Adipose tissue (tissue), 3 donors: ENCODE data around the gene ATXN2L. TPM values are rescaled to one million over a fixed set of nuclear protein-coding genes. Genes with fewer than 3 reads are reported as not detected.
"Not testable (repeated sequence)": the region's sequence is repeated elsewhere in the genome, so short reads cannot be mapped to it uniquely, and the experiment has no call there.

Experiments
- H3K27ac ChIP-seq: one replicate; pipeline ENCODE4 v1.5.1; 2013; ENCODE audit warnings: low read depth, low read length
- WGBS, 3 donors: extraction: QIAGEN DNeasy Blood & Tissue Kit; methylation state at CpG; one replicate each; pipeline ENCODE4 v1.1.7; 2013; 5-methylcytosine and 5-hydroxymethylcytosine counted together
- polyA plus RNA-seq, 3 donors: library from polyadenylated mRNA; stranded (reverse); fragments of 200-250 nt; gene quantifications; one replicate each; pipeline ENCODE4 v1.2.3, GENCODE V29; 2013
- donor health status: healthy with polysubstance abuse.
- donor health status: Bipolar disorder and iron deficiency.
- donor health status: healthy.

The ATXN2L gene
- polyA plus RNA-seq, 3 donors = 37.1 to 61.4 (median 53.0) TPM

DNA sequence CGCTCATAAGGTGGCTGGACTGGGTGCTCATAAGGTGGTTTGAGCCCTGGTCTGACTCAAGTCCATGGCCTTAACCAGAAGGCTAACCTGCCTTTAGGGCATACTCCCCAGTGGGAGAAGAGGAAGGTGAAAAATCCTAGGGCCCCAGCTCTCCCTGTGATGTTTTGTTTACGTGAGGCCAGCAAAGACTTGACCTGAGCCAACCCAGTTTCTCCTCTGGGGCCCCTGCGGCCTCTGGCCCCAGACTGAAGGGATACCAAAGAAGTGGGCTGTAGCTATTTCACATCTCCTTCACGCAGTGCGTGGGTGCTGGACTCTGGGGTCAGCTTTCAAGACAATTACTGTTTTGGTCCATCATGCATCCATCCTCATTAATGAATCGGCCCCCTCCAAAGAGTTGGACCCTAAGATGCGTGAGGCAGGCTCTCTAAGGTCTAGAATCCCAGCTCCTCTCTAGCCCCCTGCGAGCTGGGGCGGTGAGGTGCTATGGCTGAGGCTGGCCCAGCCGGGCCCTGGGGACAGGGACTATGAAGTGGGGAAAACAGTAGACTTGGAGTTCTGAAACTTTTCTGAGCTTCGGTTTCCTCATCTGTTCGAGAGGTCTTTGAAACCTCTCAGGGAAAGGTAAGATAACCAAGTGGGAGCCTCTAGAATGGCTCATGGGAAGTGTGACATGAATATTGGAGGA lies 42.3 kb downstream of the ATXN2L start:
- no peak overlapping the region for H3K27ac ChIP-seq
- WGBS, 3 donors = 84 to 91% (median 89%) methylated on average over 12 of the region's 12 CpGs

DNA sequence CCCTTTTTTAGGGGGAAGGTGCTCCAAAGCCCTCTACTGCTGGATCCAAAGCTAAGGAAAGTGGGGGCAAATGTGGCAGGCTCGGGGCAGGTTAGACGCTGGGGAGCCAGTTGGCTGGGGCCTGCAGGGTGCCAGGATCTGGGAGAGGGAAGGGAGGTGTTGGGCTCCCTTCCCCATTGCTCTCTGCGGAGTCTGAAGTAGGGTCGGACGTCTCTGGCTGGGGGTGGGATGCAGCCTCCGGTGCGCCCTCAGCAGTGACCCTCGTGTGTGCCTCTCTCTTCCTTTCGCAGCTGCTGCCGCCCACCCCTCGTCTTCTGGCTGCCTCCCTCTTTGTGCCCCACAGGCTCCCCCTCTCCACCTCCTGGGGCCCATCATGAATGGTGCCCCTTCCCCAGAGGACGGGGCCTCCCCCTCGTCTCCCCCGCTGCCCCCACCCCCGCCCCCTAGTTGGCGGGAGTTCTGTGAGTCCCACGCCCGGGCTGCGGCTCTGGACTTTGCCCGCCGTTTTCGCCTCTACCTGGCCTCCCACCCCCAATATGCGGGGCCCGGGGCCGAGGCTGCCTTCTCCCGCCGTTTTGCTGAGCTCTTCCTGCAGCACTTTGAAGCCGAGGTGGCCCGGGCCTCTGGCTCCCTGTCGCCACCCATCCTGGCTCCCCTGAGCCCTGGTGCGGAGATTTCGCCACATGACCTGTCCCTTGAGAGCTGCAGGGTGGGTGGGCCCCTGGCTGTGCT lies 43.1 kb downstream of the ATXN2L start:
- 66 to 78% (median 76%) methylated on average over 29 to 32 of the region's 32 CpGs for WGBS, 3 donors
- no peak overlapping the region for H3K27ac ChIP-seq

DNA sequence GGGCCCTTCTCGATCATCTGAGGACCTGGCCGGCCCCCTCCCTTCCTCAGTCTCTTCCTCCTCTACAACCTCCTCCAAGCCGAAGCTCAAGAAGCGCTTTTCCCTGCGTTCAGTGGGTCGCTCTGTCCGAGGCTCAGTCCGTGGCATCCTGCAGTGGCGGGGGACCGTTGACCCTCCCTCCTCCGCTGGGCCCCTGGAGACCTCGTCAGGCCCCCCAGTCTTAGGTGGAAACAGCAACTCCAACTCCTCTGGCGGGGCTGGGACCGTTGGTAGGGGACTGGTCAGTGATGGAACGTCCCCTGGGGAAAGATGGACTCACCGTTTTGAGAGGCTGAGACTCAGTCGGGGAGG lies 43.6 kb downstream of the ATXN2L start:
- no peak overlapping the region for H3K27ac ChIP-seq
- 78 to 82% (median 80%) methylated on average over 17 of the region's 17 CpGs for WGBS, 3 donors

DNA sequence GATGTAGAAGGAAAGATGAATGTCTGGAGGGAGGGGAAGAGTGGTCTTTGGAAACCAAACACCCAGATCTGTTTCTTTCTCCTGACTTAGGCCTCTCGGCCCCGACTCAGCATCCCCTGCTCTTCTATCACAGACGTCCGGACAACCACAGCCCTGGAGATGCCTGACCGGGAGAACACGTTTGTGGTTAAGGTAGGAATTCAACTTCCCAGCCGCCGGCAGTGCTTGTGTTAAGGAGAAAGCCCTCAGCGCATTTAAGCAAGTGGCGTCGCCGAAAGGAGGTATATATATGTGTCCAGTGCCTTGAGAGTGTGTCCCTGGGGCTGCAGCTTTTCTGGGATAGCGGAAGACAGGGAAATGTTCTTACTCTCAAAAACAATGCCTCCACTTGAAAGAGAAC lies 44.4 kb downstream of the ATXN2L start:
- no peak overlapping the region for H3K27ac ChIP-seq
- WGBS, 3 donors = 89 to 91% (median 91%) methylated on average over 13 of the region's 13 CpGs

DNA sequence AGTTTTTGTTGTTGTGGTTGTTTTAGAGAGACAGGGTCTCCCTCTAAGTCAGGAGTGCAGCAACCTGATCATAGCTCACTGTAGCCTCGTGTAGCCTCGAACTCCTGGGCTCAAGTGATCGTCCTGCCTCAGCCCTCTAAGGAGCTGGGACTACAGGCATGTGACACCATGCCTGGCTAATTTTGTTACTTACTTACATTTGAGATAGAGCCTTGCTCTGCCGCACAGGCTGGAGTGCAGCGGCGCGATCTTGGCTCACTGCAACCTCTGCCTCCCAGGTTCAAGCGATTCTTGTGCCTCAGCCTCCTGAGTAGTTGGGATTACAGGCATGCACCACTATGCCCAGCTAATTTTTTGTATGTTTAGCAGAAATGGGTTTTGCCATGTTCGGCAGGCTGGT lies 44.8 kb downstream of the ATXN2L start:
- not testable (repeated sequence) for H3K27ac ChIP-seq
- WGBS, 3 donors = 91 to 93% (median 91%) methylated on average over 9 of the region's 9 CpGs

DNA sequence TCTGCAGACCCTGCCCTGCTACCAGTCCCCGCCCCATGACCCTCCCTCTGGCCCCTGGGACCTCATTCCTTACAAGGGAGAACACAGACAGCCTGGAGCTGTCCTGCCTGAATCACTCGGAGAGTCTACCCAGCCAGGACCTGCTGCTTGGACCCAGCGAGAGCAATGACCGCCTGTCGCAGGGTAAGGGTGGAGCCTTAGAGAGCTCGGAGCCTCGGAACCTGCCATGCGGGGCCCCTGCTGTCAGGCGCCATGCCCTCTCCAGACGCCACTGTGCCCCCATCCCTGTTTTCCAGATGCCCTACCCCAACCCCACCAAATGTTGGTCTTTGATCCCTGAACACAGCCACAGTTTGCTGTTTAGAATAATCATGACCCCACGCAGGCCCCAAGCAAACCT lies 46.4 kb downstream of the ATXN2L start:
- H3K27ac ChIP-seq = no peak overlapping the region
- 92 to 97% (median 95%) methylated on average over 11 of the region's 11 CpGs for WGBS, 3 donors

DNA sequence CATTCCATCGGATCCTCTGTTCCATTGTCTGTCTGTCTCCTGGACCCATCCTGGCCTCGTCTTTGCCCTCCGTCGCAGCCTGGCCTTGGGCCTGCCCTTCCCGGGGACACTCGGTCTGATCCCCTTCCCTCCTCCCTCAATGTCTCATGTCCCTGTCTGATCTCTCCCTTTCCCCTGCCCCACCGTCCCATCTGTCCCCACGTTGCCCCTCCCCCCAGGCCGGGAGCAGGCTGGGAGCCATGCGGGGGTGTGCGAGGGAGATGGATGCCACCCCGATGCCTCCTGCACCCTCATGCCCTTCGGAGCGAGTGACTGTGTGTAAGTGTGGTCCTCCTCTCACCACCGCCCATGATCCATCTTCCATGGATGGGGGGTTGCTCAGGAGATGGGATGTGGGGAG lies 50.2 kb downstream of the ATXN2L start:
- 84 to 90% (median 89%) methylated on average over 15 of the region's 15 CpGs for WGBS, 3 donors
- no peak overlapping the region for H3K27ac ChIP-seq

DNA sequence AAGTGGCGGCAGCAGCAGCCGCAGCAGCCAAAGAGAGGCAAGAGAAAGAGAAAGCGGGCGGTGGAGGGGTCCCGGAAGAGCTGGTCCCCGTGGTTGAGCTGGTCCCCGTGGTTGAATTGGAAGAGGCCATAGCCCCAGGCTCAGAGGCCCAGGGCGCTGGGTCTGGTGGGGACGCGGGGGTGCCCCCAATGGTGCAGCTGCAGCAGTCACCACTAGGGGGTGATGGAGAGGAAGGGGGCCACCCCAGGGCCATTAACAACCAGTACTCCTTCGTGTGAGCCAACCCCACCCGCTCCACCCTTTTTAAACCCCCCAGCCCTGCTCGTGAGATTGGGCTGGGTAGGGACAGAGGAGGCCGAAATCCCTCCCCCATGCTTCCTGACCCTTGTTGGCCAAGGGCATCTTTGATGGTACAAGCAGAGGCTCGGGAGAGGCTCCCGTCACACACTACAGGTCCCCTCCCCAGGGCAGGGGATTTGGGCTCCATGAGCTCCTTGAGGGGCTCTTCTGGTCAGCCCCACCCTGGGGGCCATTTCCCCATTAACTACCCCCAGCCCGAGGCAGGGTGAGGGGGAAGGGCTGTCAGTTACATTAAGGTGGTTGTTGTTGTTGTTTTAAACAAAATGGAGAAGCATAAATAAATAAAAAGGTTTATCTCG lies 50.9 kb downstream of the ATXN2L start:
- WGBS, 3 donors = 84 to 86% (median 85%) methylated on average over 16 to 18 of the region's 18 CpGs
- H3K27ac ChIP-seq = no peak overlapping the region

DNA sequence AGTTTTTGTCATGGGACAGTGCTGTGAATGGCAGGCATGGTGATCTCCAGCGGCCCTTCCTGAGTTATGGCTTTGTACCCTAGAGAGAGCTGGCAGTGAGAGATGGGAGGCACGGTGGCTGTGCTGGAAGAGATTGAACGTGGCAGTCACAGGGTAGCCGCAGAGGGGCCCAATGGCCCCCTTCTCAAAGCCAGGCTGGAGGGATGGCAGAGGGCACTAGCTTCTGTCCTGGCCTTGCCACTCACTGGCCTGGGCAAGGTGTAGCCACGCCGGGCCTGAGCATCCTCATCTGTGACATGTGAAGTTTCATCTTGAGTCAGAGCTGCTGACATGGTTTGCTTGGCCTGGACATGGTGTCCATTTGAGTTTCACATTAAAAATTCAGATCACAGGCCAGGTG lies 51.6 kb downstream of the ATXN2L start:
- H3K27ac ChIP-seq = no peak overlapping the region
- 95 to 96% (median 95%) methylated on average over 6 of the region's 6 CpGs for WGBS, 3 donors

DNA sequence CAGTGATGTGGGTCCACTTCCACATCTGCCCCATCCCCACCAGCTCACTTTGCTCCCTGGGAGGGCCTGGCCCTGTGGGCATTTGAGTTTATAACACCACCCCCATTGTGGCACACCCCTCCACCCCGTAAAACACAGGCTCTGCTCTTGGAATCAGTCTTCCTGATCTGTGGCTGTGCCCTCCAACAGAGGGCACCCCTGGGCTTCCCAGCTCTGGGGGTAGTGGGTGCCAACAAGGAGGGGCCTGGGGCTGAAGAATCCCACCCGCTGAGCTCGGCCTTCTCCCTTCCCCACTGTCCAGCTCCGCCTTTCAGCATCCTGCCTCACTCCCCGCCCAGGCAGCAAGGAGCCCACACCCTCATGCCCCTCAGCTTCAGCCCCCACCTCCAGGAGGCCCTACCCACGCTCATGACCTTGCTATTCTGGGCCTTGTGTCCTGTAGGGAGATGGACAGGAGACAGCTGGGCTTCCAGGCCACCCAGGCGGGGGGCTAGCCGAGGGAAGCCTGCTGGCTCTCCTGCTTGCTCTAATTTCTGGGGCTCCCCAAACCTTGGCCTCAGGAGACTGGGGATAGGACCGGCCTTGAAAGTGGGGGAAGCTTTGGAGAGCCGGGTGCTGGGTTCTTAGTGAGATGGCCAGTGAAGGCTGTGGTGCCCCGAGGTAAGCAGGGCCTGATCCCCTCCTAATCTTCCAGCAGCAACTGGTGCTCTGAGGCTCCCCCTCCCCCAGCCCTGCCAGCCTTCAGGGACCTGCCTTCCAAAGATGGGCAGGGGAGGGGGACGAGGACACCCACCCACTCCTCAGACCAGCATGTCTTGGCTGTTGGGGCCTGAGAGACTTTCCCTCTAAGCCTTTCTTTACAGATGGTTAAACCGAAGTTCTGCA lies 52.6 kb downstream of the ATXN2L start:
- whole genome bisulfite sequencing, 3 donors = 64% methylated on average over 13 of the region's 13 CpGs
- H3K27ac ChIP-seq = no peak overlapping the region

DNA sequence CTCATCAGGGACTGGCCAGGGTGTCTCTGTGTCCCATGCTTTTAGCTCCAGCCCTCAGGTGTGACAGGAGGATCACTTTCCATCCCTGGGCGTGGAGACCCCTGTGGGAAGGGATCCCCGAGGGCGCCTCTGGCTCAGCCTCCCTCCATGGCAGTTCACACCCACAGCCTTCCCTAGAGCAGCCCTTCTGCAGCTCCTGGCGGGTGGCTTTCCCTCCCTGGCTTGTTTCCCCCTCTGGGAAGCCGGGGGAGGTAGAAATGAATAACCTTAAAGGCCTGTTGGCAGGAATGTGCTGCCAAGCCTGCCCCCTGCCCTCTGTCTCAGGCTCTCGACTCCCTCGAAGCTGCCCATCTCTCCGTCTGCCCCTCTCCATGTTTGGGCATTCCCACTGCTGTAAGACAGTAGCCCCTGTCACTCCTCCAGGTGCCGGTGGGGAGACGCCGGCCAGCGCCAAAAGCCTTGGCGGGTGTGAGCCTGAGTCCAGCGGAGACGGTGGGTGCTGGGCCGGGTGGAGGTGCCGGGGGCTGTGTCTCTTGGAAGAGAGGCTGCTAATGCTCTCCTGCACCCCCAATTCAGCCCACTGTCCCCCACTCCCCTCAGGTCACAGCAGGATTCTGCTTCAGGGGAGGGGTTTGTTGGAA lies 53.3 kb downstream of the ATXN2L start:
- 61 to 71% (median 67%) methylated on average over 17 of the region's 17 CpGs for WGBS, 3 donors
- H3K27ac ChIP-seq = no peak overlapping the region

DNA sequence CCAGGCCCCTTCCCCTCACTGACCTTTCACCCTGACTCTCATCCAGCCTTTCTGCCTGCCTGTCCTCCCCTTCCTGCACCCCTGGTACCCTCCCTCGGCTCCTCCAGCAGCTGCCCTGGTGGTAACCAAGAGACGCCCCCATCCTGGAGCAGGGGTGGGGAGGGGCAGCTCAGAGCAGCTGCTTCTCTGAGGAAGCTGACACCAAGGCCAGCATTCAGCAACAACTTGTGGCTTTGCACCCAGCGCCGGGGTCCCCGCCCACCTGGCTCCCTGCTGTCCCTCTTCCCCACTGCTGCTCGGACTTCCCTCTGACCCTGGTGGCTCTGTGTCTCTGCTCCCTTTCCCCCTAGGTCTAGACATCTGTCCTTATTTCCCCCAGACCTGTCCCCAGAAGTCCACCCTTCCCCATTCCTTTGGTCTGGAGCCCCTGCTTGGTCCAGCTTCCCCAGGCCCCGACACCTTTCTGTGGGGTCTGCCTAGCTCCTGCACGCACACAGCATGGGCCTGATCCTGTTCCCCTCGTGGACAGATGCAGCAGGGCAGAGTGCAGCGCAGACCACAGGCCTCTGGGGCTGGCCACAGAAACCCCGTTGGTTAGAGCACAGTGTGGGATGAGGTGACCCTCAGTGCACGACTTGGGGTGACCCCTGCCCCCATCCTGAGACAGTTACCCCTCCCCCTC lies 54.3 kb downstream of the ATXN2L start:
- no peak overlapping the region for H3K27ac ChIP-seq
- 49 to 53% (median 53%) methylated on average over 10 to 12 of the region's 12 CpGs for WGBS, 3 donors

DNA sequence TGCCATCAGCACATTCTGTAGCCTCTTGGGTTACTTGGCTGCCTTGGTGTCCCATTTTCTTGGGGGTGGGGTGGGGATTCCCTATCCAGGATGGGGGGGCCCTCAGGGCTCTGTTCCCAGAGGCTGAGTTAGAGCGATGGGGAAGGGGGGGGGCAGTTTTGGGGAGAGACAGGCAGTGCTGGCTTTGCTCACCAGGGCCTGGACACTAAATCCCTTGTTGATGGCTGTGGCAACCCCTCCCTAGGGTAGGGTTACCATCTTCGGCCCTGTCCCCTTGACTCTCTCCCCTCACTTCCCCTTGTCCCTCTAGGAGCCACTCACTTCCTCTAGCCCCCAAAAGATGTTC lies 54.8 kb downstream of the ATXN2L start:
- H3K27ac ChIP-seq = no peak overlapping the region
- 45 to 81% (median 53%) methylated on average over 2 of the region's 2 CpGs for WGBS, 3 donors

DNA sequence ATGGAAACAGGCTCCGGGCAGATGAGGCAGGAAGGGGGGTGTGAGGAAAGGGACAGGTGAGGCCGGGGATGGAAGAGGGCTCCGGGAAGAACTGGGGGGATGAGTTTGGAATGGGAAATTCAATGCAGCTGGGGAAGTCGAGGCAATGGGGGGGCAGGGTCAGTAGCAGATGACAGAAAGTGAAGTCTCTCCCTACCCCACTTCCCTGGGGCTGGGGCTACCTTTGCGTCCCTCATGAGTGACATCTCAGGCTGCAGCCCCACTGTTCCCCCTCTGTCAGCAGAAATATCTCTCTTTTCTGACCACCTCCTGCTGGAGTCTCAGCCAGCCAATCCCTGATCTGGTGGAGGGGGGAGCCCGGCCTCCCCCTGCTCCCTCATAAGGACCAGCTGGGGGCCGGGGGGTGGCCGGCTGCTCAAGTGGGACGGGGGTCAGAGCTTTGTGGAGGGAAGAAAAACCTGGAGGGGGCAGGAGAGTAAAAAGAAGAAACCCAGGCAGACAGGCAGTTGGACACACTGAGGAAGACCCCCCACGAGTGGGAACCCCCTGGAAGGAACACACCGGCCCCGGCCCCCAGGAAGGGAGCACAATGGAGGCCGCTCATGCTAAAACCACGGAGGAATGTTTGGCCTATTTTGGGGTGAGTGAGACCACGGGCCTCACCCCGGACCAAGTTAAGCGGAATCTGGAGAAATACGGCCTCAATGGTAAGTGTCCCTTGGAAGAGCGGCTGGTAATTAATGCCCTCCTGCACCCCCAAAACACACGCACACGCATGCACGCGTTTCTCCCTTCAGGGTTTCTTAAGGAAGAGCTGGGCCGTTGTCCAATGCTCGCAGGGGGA lies 55.5 kb downstream of the ATXN2L start, which contains the start of gene ATP2A1:
ATP2A1 (plus strand) TSS at position 406 of the 844 bp plus-strand sequence; CDS start at position 590, 184 bp downstream.
- H3K27ac ChIP-seq = no peak within 1 kb of the TSS
- 69 to 75% (median 74%) methylated on average over 24 to 25 of the region's 25 CpGs for WGBS, 3 donors

DNA sequence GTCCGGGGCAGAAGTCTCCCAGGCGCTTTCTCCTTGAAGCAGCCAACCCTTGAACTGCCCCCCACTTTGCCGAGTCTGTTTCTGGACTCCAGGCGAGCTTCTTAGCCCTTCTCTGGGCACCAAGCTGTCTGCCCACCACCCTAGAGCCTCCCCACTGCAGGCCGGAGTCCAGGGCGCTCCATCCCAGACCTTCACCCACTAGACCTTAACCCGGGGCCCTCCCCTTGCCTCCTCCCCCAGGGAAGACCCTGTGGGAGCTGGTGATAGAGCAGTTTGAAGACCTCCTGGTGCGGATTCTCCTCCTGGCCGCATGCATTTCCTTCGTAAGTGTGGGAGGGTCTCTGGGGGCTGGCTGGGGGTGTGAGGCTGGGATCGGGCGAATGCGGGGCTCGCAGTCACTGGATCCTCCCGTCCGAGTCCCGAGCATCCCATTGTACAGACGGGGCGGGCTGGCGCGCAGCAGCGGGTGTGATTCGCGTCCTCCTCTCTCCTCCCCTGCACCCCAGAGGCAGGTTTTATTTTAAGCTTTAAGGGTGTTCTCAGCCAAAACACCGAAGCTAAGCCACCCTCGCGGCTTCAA lies 56.6 kb downstream of the ATXN2L start:
- H3K27ac ChIP-seq = no peak overlapping the region
- 2 to 3% (median 3%) methylated on average over 27 of the region's 27 CpGs for WGBS, 3 donors

DNA sequence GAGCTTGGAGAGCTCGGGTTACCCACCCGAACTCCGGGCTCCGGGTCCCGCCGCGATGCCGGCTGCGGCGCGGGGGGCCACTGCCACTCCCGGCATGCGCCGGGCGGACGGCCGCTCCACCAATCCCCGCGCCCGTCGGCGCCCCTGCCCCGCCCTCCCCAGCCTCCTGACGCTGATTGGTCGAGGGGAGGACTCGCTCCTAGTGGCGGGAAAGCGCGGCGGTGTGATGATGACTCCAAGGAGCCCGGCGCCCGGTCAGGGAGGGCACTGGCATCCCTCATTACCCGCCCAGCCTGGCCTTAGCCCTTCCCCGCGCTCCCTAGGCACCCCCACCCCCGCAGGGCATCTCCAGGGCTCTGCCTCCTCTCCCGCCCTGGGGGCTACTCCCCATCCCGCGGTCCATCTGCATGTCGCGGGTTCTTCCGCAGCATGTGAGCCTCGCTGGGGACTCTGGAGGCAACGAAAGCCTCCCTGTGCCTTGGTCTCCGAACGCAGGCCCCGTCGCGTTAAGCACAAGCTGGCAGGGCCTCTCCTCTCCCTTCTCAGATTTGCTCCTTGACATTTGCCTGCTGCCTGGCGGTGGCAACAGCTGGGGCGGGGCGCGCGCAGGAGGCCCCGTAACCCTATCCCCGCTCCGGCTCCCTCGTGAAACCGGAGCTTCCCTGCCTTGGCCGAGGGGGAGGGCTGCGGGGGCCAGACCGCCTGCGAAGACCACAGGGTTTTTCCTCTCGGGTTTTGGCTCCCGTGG lies 57.2 kb downstream of the ATXN2L start:
- no peak overlapping the region for H3K27ac ChIP-seq

More for the DNA sequence above, 57.2 kb downstream of the ATXN2L start:
- WGBS, 3 donors = 1 to 2% (median 2%) methylated on average over 52 to 66 of the region's 66 CpGs
